Measurements from ENCODE around the gene HACL1. TPM values are rescaled to one million over a fixed set of nuclear protein-coding genes. Genes with fewer than 3 reads are reported as not detected.
"Not testable (repeated sequence)": the region's sequence is repeated elsewhere in the genome, so short reads cannot be mapped to it uniquely, and the experiment has no call there.

The HACL1 gene
- total RNA-seq, 1 donor from 2014 or later = 45.2 TPM

DNA sequence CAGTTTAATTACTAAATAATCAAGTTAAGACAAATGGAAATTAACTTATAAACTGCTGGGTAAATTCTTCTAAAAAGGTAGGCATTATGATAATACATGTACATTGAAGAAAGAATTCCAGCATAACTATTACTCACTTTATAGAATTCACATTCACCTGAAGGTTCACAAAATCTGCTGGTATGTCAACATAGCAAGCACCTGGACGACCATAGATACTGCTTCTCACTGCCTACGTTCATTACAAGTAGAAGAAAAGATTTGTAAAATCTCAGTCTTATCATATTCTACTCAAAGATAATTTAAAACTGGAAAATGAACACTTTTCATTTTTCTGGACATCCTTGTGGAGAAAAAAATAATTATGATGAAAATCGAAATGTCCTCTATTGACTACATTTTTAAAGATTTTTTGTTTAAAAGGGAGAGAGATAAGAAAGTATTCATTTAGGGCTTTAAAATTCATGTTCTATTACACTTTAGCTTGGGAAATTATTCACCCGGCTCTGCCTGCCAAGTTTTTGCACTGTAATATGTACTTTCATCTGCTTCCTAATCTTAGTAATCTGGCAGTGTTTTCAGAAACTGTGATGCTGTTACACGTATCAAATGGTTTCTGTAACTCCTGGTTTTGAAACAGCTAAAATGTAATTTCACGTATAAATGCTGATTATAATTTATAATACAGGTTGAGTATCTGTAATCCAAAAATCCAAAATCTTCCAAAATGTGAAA, 16.1 kb downstream of the HACL1 start:
- DNase-seq (ENCODE audit: low spot score) (peak; percentile 58), ATAC-seq (peak; percentile 92)

DNA sequence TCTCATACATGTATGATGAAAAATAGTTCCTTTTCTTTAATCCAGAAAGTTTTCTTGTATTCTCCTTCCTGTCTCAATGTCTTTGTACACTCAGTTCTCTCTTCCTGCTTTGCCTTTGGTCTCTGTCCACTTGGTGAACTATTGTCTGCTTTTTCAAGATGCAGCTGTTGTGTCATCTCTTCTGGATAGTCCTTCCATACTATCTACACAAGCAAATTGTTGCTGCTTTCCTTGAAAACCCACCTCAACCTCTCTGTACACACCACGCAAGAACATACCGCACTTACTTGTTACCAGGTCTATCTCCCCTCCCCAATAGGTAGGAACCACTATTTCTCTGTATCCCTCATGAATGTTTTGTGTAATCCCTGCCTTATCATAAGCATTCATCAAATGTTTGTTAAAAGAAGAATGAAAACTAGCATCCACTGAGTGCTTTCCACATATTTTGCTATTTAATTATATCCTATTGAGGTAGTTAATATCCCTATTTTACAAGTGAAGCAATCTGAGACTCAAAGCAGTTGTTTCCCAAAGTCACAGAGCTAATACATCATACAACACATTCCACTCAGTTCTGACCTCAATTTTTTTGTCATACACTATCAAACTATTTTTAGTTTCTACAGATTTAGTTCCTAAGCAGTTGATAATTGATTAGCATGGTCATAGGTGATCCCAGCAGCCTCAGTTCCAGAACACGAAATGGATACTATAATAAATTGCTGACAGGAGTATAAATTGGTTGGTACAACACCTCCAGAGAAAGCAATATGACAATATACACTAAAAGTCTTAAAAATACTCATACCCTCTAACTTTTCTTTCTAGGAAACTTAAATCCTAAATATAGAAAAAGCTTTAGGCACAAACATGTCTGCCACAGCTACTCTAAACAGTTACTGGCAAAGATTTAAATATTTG, 19.6 kb downstream of the HACL1 start:
- no peak for DNase-seq (ENCODE audit: low spot score)
- ATAC-seq = no peak

DNA sequence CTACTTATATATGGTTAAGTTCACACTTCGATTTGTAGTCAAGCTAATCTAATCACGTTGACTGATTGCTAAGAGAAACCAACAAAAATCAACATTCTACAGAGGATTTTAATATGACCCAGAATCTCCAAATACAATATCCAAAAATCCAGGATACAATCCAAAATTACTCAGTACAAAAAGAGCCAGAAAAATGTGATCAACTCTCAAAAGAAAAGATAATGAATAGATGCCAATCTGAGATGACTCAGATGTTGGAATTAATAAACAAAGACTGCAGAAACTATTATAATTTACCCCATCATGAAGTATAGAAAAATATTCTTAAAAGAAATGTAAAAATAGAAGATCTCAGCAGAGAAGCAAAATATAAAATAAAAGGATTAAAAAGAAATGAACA, 22.3 kb downstream of the HACL1 start:
- ATAC-seq (no peak), DNase-seq (ENCODE audit: low spot score) (no peak)

DNA sequence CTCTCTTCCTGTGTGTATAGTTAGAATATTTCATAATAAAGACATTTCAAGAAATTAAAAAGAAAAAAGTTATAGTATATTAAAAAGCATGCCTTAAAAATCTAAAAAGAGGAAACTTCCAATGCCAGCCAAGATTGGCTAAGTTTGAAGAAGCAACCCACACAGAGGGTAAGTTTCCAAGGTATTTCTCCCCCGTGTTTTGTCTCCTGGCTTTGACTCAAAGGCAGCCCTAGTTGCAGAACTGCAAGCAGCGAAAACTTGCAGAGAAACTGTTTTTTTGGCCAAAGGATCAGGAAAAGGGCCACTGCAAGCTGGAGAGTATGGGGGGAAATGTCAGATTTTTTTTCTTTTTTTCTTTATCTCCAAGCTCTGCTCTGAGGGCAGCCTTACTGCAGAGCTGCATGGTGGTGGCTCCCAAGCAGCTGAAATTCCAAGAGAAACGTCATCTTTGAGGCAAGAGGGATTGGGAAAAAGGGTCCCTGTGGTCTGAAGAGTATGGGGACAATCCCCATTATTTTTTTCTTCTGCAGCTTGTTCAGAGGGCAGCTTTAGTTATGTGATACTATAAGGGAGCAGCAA, 23.0 kb downstream of the HACL1 start:
- no peak for DNase-seq (ENCODE audit: low spot score)
- no peak for ATAC-seq

DNA sequence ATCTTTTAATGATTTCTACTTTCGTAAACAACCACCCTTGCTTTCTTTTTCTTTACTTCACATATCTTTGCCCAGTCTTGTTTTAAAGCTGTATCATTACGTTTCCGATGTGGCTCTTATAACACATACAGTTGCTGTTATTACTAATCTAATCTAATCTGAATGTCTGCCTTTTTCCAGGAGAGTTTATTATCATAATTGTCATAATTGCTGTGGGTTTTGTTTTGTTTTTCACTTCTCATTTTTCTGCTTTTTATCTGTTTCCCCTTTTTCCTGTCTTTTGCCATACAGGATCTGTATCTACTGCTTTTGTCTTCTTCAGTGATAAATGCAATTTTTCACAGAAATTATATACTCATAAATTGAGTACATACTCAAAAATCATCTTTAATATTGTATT, 24.9 kb downstream of the HACL1 start:
- DNase-seq (ENCODE audit: low spot score) (no peak), ATAC-seq (no peak)

DNA sequence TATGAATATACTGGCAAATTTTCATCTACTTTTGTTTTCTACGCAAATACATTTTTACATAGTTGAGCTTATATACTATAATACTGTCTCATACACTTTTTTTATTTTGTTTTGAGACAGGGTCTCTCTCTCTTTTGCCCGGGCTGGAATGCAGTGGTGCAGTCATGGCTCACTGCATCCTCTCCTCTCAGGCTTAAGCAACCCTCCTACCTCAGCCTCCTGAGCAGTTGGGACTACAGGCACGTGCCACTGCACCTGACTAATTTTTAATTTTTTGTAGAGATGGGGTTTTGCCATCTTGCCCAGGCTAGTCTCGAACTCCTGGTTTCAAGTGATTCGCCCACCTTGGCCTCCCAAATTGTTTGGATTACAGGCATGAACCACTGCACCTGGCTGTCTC, 25.9 kb downstream of the HACL1 start:
- DNase-seq (ENCODE audit: low spot score) (no peak), ATAC-seq (no peak)

DNA sequence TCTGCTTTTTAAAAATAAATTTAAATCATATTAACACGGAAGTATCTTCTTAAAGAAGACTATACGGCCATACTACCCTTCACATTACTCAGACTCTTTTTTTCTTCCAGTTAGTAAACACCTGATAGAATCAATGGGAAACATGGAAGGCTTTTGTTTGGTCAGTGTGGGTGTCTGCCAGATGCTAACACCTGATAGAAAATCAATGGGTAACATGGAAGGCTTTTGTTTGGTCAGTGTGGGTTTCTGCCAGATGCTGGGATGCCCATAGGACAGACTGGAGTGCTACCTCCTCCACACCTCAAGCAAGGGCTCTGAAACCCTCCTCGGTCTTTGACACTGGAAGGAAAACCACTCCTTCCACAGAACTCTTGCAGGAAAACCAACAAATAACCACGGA, 29.2 kb downstream of the HACL1 start:
- no peak for DNase-seq (ENCODE audit: low spot score)

DNA sequence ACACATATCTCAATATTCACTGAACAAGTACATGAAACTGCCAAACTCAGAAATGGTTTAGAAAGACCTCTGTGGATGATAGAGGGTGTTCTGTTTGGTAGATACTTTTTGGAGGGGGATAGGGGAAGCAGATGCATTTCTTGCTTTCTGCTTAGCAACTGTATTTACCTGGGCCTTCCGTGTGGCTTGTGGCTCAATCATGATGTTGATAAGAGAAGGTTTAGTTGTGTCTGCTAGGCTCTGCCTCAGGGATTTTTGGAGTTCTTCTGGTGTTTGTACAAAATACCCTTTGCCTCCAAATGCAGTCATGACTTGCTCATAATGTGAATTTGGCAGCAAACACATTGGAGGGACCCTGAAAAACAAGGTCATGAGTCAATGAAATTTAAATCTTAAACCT, 38.2 kb downstream of the HACL1 start:
- ATAC-seq (peak; percentile 47), DNase-seq (ENCODE audit: low spot score) (no peak)

More for the DNA sequence above, 29.2 kb downstream of the HACL1 start:
- ATAC-seq = peak; percentile 83

DNA sequence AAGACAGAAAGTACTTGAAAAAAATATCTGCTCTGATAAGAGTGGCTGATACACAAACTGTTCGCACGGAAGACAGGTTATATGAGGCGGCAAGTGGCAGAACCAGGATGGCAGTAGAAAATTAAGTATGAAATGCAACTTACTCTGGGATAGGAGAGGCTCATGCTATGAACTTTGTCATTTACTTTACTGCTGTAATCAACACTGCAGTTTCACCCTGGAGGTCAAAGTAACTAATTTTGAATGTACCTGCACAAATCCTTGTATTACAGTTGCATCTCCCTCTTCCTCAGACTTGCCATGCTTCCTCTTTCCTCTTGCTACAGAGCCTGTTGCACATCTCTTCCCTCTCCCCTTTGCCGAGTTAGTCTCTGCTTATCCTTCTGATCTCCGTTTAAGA, 38.8 kb downstream of the HACL1 start:
- DNase-seq (ENCODE audit: low spot score) (no peak), ATAC-seq (peak; percentile 81)

DNA sequence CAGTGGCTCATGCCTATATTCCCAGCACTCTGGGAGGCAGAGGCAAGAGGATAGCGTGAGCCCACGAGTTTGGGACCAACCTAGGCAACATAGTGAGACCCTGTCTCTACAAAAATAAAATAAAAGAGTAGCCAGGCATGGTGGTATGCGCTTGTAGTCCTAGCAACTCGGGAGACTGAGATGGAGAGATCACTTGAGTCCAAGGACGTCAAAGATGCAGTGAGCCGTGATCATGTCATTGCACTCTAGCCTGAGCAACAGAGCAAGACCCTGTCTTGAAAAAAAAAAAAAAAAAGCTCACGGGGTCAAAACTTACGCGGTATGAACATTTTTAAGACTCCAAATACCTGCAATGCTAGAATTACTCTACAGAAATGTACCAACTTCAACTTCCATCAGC, 42.8 kb downstream of the HACL1 start:
- ATAC-seq (no peak), DNase-seq (ENCODE audit: low spot score) (no peak)

DNA sequence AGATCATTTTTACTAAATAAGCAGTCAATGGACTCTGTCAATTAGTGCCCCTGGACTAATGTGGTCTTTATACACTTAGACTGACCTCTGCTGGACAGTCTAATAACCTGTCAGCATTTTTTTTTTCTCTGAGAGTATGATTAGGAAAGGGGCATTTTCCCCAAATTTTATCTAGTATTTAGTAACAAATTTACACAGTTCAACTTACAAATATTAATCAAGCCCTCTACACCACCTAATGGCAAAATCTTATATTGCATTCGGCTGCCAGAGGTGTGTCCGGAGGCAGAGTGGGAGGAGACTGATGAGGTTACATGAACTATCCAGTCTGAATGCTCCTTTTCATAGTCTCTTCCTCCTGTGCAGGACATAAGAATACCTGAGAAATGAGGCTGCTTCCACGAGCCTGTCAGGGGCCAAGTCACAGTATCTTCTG, 43.8 kb downstream of the HACL1 start:
- peak; percentile 86 for ATAC-seq
- DNase-seq (ENCODE audit: low spot score) = peak; percentile 61

DNA sequence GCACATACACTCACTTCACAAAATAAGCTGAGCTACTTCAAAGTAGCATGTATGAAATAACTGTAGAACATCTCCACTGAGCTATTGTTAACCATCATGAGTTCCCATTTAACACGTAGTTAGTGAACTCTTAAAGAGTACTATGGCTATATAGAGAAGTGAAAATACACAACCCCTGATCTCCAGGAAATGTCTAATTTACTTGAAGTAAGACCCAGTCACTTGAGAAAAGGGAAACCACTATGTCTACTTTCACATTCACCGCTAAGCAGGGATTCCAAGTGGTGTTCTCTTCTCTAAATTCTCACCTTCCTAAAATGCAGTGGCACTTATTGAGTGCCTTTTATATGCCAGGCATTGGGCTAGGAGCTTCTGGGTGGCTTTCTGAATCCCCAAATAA, 44.9 kb downstream of the HACL1 start:
- no peak for DNase-seq (ENCODE audit: low spot score)
- ATAC-seq = no peak

DNA sequence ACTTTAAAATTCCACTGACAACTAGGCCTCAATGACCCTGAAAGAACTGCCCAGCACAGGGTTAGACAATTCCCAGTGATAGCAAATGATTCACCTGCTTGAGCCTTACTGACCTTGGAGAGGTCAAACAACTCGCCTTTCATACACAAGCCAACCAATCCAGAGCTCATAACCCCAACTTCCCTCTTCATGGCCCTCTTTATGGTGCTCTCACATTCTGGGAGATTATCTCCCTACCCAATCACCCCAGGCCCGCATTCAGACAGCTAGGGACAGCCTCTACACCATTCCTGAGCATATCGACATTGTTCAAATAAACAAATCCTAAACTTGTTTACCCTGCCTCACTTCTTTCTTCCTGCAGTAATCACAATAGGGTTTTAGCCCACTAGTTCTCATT, 47.6 kb downstream of the HACL1 start:
- peak; percentile 70 for ATAC-seq
- no peak for DNase-seq (ENCODE audit: low spot score)

DNA sequence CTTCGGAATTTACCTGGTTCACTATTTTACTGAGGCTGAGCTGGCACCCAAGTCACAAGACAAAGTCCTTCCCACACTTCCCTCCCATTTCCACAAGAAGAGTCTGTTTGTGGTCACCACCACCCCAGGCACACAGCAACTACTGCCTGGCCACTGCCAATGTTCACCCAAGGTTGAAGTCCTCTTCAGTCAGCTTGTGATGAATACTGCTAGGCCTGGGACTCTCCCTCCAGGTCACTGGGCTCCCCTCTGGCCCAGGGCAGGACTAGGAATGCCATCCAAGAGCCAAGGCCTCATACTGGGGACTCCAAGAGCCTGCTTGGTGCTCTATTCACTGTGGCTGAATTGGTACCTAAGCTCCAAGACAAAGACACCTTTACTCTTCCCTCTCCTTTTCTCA, 49.5 kb downstream of the HACL1 start:
- DNase-seq (ENCODE audit: low spot score) (no peak), ATAC-seq (peak; percentile 51)

DNA sequence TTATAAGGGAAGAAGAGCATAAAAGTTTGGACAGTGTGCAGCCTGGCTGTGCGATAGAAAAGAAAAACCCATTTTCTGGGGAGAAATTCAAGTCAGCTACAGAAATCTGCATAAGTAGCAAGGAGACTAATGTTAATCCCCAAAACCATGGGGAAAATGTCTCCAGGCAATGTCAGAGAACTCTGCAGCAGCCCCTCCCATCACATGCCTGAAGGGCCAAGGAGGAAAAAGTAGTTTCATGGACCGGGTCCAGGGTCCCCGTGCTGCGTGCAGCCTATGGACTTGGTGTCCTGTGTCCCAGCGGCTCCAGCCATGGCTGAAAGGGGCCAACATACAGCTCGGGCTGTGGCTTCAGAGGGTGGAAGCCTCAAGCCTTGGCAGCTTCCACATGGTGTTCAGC, 51.5 kb downstream of the HACL1 start:
- DNase-seq (ENCODE audit: low spot score) (no peak), ATAC-seq (no peak)

DNA sequence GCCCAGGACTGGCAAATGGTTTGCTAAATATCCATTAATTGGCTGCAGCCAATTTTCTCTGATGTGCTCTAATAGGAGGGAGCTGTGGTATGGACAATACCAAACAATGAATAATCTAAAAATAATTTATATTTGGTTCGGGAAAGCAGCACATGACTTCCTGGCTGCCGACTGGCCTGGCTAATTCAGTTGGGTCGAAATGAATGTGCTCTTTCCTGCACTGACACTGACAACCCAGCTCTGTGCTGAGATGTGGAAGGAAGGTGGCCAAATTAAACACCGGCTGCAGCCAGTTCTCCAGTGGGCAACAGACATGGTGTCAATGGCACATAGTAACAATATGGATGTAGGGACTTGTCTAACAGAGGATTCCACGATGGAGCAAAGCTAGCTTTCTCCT, 58.8 kb downstream of the HACL1 start:
- DNase-seq (ENCODE audit: low spot score) (peak; percentile 53), ATAC-seq (peak; percentile 98)

DNA sequence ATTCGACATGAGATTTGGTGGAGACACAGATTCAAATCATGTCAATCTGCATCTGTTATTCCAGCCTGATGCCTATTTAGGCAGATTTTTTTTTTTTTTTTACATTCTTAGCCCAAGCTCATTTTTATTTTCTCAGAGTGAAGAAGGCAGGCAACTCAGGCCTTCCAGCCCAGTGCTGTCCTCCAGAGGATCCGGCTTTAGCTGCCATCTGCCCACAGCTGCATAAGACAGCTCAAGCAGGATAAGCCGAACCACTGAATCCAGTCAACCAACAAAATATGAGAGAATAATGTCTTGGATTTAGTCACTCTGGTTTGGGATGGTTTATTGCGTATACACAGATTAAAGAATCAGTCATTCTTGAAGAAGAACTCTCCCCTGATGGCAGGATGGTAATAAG, 60.0 kb downstream of the HACL1 start:
- DNase-seq (ENCODE audit: low spot score) = no peak
- ATAC-seq = no peak

DNA sequence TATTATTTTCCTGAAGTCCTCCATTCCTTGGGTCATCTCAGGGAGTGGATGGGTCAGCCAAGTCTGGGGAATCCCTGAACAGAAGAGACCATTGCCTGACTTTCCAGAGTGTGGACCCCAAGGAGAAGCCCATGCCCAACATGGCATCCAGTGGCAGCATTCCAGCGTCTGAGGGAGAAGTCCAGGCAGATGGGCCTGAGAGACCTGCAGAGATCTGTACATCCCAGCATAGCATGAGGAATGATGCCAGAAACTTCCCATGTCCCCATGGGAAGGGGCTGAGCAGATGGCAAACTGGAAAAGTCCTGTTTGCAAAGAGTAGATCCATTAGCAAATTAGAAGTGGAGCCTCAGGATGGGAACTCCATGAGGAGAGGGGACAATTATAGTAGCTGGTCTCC, 62.3 kb downstream of the HACL1 start:
- ATAC-seq = no peak
- no peak for DNase-seq (ENCODE audit: low spot score)

DNA sequence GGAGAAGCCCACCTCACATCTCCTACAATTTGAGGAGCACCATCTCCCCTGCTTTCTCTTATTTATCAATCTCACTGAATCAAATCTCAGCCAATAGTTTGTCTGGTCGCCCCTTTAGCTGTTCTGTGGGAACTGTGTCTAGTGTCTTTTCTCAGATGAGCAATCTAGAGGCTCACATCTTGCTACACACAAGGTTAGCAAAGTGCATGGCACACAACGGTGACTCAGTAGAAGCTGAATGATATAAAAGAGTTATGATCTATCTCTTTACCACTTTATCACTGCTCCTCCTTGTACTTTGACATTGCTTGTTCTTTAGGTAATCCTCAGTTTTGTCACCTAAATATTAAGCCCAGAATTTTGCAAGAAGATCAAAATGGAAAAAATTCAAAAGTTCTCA, 63.0 kb downstream of the HACL1 start:
- DNase-seq (ENCODE audit: low spot score) (no peak), ATAC-seq (no peak)

DNA sequence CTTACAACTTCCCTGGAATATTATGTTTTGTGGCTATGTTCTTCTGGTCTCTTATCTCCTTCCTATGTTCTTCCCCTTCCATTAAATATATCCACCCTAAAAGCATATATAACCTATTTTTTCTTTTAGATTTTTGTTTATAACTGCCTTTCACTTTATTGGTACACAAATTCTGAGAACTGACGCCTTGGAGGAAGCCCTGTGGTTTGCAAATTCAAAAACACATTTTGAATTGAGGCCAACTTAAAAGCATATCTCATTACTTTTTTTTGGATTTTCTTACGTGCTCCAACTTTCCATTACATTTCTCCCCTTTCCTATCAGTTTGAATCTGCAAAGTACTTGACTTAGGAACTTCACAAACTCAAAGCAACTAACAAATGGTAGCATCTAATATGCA, 64.5 kb downstream of the HACL1 start:
- DNase-seq (ENCODE audit: low spot score) (no peak), ATAC-seq (no peak)

DNA sequence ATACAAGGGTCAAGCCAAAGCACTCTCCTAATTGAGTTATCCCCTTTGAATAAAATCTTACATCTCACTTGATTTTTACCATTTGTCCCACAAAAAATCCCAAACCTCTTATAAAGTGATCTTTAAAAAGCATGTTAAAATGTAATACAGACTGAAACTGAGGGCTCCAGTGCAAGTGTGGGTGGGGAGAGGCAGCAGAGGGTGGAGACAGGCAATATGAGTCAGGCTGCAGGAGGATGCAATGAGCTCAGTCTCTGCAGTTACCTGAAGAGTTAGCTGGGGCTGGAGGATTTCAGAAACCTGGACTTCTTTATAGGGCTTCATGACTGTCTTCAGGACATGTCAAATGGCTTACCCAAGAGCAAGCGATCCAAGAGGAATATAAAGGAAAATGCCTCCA, 65.6 kb downstream of the HACL1 start:
- ATAC-seq (no peak), DNase-seq (ENCODE audit: low spot score) (no peak)

DNA sequence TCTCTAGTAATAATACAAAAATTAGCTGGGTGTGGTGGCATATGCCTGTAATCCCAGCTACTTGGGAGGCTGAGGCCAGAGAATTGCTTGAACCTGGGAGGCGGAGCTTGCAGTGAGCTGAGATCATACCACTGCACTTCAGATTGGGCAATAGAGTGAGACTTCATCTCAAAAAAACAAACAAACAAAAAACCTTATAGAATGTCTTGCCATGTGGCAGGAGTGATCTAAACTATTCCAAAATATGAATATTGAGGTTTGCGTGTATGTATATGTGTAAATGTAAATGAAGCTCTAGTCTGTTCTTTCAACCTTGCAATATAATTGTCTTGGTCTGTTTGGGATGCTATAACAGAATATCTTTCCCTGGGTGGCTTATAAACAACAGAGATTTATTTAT, 68.8 kb downstream of the HACL1 start:
- not testable (repeated sequence) for DNase-seq (ENCODE audit: low spot score); ATAC-seq

Data from left lobe of liver (tissue), 2 donors.